ENCODE data around the gene APEX2. TPM values are rescaled to one million over a fixed set of nuclear protein-coding genes. Genes with fewer than 3 reads are reported as not detected.

Gene APEX2
- total RNA-seq, 2 donors from 2014 or later: 33.2 to 40.4 TPM

- Mint-ChIP-seq H3K27me3 (ENCODE audit: insufficient read depth) (no peaks in the 10 kb centered on the region), H3K4me1 (no peaks in the 10 kb centered on the region), H3K36me3 (ENCODE audit: low read depth) (peaks cover 33% of the 10 kb centered on the region), H3K9me3 (peaks cover 44% of the 10 kb centered on the region), H3K4me3 (no peak overlapping the region), H3K27ac (no peak overlapping the region)
- no peaks in the 10 kb centered on the region for H3K4me1 ChIP-seq (ENCODE audit: control insufficient read depth, insufficient read depth, low read length)
- no peak for TF ChIP-seq CTCF (conservative IDR thresholded peaks at IDR 0.05)
- no peaks in the 10 kb centered on the region for H3K27me3 ChIP-seq (ENCODE audit: control insufficient read depth, insufficient read depth, low read length, poor library complexity, severe bottlenecking)
- H3K9ac ChIP-seq (ENCODE audit: extremely low read depth, low read length, poor library complexity, severe bottlenecking): no peak overlapping the region
- no peak overlapping the region for H3K27ac ChIP-seq (ENCODE audit: low read depth, low read length)
- 89 to 100% methylated on average over 4 to 9 of the region's 9 CpGs for WGBS, 2 experiments (ENCODE audit: insufficient coverage in 1 of 2, insufficient read length in 1 of 2)
- H3K9me3 ChIP-seq (ENCODE audit: control insufficient read depth, low read length): no peaks in the 10 kb centered on the region
- no peak overlapping the region for H3K4me3 ChIP-seq (ENCODE audit: low read length)
- H3K36me3 ChIP-seq (ENCODE audit: control insufficient read depth, insufficient read depth, low read length): peaks cover 23% of the 10 kb centered on the region
- DNase-seq: no peak
Observed at GRCh38 chrX:55008571-55009358, 8.6 kb downstream of the APEX2 start.

DNA sequence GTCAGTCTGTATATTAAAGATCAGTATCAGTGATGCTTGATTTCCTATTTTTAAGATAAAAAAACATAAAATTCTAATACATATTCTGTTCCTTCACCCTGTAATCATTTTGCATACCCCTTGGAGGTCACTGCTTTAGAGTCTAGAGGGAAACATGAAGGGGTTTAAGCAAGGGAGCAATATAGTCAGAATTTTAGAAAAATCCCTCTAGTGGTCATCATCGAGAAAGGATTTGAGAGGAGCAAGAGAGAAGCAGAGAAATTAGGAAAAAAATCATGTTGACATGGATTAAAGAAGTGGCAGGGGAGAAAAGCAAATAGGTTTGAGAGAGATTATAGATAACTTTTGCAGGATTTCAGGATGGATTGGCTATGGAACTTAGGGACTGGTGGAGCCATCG lies 11.1 kb downstream of the APEX2 start:
- DNase-seq: no peak
- Histone ChIP-seq H3K4me1 (ENCODE audit: control insufficient read depth, insufficient read depth, low read length) (no peaks in the 10 kb centered on the region), H3K27me3 (ENCODE audit: control insufficient read depth, insufficient read depth, low read length, poor library complexity, severe bottlenecking) (no peaks in the 10 kb centered on the region), H3K27ac (ENCODE audit: low read depth, low read length) (no peak overlapping the region), H3K36me3 (ENCODE audit: control insufficient read depth, insufficient read depth, low read length) (peaks cover under 1% of the 10 kb centered on the region), H3K4me3 (ENCODE audit: low read length) (no peak overlapping the region), H3K9me3 (ENCODE audit: control insufficient read depth, low read length) (no peaks in the 10 kb centered on the region), H3K9ac (ENCODE audit: extremely low read depth, low read length, poor library complexity, severe bottlenecking) (no peak overlapping the region)
- peaks cover 8% of the 10 kb centered on the region for H3K36me3 Mint-ChIP-seq (ENCODE audit: low read depth)
- no peak overlapping the region for H3K4me3 Mint-ChIP-seq
- TF ChIP-seq CTCF (conservative IDR thresholded peaks at IDR 0.05): peak; percentile 69
- H3K27ac Mint-ChIP-seq: no peak overlapping the region
- peaks cover 31% of the 10 kb centered on the region for H3K9me3 Mint-ChIP-seq
- WGBS, 2 experiments (ENCODE audit: insufficient coverage in 1 of 2, insufficient read length in 1 of 2): 50 to 74% methylated on average over 1 to 2 of the region's 2 CpGs
- no peaks in the 10 kb centered on the region for H3K4me1 Mint-ChIP-seq
- no peaks in the 10 kb centered on the region for H3K27me3 Mint-ChIP-seq (ENCODE audit: insufficient read depth)

GRCh38 chrX:55014897-55015299 lies 14.7 kb downstream of the APEX2 start:
- Histone ChIP-seq H3K9ac (ENCODE audit: extremely low read depth, low read length, poor library complexity, severe bottlenecking) (no peak overlapping the region), H3K4me3 (ENCODE audit: low read length) (no peak overlapping the region), H3K4me1 (ENCODE audit: control insufficient read depth, insufficient read depth, low read length) (no peaks in the 10 kb centered on the region), H3K36me3 (ENCODE audit: control insufficient read depth, insufficient read depth, low read length) (no peaks in the 10 kb centered on the region), H3K27me3 (ENCODE audit: control insufficient read depth, insufficient read depth, low read length, poor library complexity, severe bottlenecking) (no peaks in the 10 kb centered on the region), H3K9me3 (ENCODE audit: control insufficient read depth, low read length) (no peaks in the 10 kb centered on the region), H3K27ac (ENCODE audit: low read depth, low read length) (no peak overlapping the region)
- Mint-ChIP-seq H3K27me3 (ENCODE audit: insufficient read depth) (no peaks in the 10 kb centered on the region), H3K4me1 (no peaks in the 10 kb centered on the region), H3K4me3 (no peak overlapping the region), H3K9me3 (peaks cover 8% of the 10 kb centered on the region), H3K36me3 (ENCODE audit: low read depth) (no peaks in the 10 kb centered on the region), H3K27ac (no peak overlapping the region)
- WGBS, 2 experiments (ENCODE audit: insufficient coverage in 1 of 2, insufficient read length in 1 of 2): 100% methylated on average over 4 of the region's 4 CpGs; no CpG with 5 or more reads in 1 of the 2 experiments
- no peak for DNase-seq
- TF ChIP-seq CTCF (conservative IDR thresholded peaks at IDR 0.05): no peak

All from endodermal cell (in vitro differentiated cells).